ENCODE measurements around the gene GID4.

DNA sequence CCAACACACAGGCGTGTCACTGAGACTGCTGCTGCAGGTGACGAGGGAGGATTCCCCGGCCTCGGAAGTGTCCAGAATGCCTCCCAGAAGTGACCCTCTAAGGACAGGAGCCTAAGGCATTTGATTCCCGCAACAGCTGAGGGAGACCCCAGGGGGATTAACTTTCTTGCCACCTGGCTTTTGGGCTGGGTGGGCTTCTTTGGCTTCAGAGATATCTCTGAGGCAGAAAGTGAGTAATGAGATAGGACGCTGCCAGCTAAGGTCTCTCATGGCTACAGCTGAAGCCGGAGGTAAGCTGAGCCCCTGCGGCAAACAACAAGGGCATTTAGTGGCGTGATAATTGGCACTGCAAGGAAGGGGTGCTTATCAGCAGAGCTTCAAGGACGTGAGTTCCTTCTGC, 49.6 kb upstream of the GID4 start:
- TF ChIP-seq CTCF (IDR thresholded peaks at IDR 0.05): no peak
- no peak for TF ChIP-seq POLR2A (IDR thresholded peaks at IDR 0.05)
